ENCODE data around the gene CDH22. TPM values are rescaled to one million over a fixed set of nuclear protein-coding genes. Genes with fewer than 3 reads are reported as not detected.

The CDH22 gene
- total and polyA plus RNA-seq, 10 of the 15 experiments (the other 5 are each of a cell fraction or from before 2014, with no cell fraction given): not detected

GRCh38 chr20:46173652-46174468, 134.4 kb downstream of the CDH22 start (continued):
- TF ChIP-seq MXI1 (IDR thresholded peaks at IDR 0.05; ENCODE audit: low read depth, low read length): no peak
- TF ChIP-seq RELA (IDR thresholded peaks at IDR 0.05; ENCODE audit: borderline replicate concordance, partially characterized antibody): no peak
- no peak for TF ChIP-seq NFXL1 (IDR thresholded peaks at IDR 0.05; ENCODE audit: borderline replicate concordance)
- no peak for TF ChIP-seq NKRF (conservative IDR thresholded peaks at IDR 0.05)

GRCh38 chr20:46172961-46173536, 135.2 kb downstream of the CDH22 start:
- in situ Hi-C loops (cut with MboI) (no loop called here), intact Hi-C loops (cut with micrococcal nuclease; ENCODE audit: unreplicated experiment) (no loop called here)
- Histone ChIP-seq H2AFZ (ENCODE audit: control insufficient read depth, low read depth, low read length) (no peak overlapping the region), H3K4me3 (no peak overlapping the region), H3K27me3 (replicated peaks in 1 of 2; ENCODE audit: control insufficient read depth in 2 of 2, insufficient read depth in 2 of 2, low read length in 1 of 2) (peaks cover 5 to 14% of the 10 kb centered on the region in 2 experiments; a peak in 3 of 4 replicates), H3K27ac (ENCODE audit: control insufficient read depth, insufficient read depth) (no peak overlapping the region), H3K4me2 (ENCODE audit: control insufficient read depth, insufficient read depth) (no peak overlapping the region), H3K9me3 (replicated peaks; ENCODE audit: control insufficient read depth, insufficient read depth, low read length) (no peaks in the 10 kb centered on the region), H4K20me1 (ENCODE audit: control insufficient read depth, insufficient read depth) (no peaks in the 10 kb centered on the region; the same call in 1 of the 2 replicates), H3K4me1 (ENCODE audit: control insufficient read depth, insufficient read depth, low read length) (no peaks in the 10 kb centered on the region), H3K79me2 (ENCODE audit: control insufficient read depth, insufficient read depth, low read length) (no peaks in the 10 kb centered on the region), H3K36me3 (ENCODE audit: control insufficient read depth in 2 of 2, insufficient read depth in 2 of 2, low read length in 1 of 2) (no peaks in the 10 kb centered on the region; a peak in 1 of 4 replicates), H3K9ac (ENCODE audit: control insufficient read depth, insufficient read depth, low read length) (no peak overlapping the region)
- SMC1A ChIA-PET (ENCODE audit: uncharacterized antibody, unreplicated experiment): no interaction called here
- RAD21 ChIA-PET (ENCODE audit: unreplicated experiment): interaction anchor here (0.8 to 1.7 kb wide), 4 partner anchors 11 to 151 kb away, joined by 3 to 5 read pairs (median 4); no protein-coding TSS in a partner anchor
- WGBS (ENCODE audit: insufficient coverage, insufficient replicate concordance, low lambda C conversion rate, missing lambda C conversion rate): 52% methylated on average over 3 of the region's 3 CpGs
- FAIRE-seq: no peak
- BruUV-seq (replicated peaks): no TSS peak
- POLR2A ChIA-PET: interaction anchor here (0.7 kb wide), 1 partner anchor 16 kb away, joined by 3 read pairs; no protein-coding TSS in a partner anchor
- no peak for ATAC-seq
- DNase-seq (ENCODE audit: low read depth, low spot score): no peak
- CTCF ChIA-PET: interaction anchor here (0.7 to 2.2 kb wide), 11 partner anchors 20 to 186 kb away, joined by 3 to 9 read pairs (median 4); no protein-coding TSS in a partner anchor
- TF ChIP-seq ETV6 (conservative IDR thresholded peaks at IDR 0.05 in 1 of 2, IDR thresholded peaks at IDR 0.05 in 1 of 2; ENCODE audit: borderline replicate concordance in 1 of 2, low read depth in 1 of 2) (no peak), NR2C2 (IDR thresholded peaks at IDR 0.05; ENCODE audit: borderline replicate concordance, control insufficient read depth, insufficient read length, low read depth) (no peak), ESRRA (IDR thresholded peaks at IDR 0.05; ENCODE audit: low read length) (no peak), ZBTB11 (CRISPR knock-in tag; IDR thresholded peaks at IDR 0.05) (no peak), BCLAF1 (IDR thresholded peaks at IDR 0.05) (no peak)

Measured in GM12878 (cell line).